Stomach (tissue), 9 donors: ENCODE measurements around the gene ZNF317. TPM values are rescaled to one million over a fixed set of nuclear protein-coding genes. Genes with fewer than 3 reads are reported as not detected.

Experiments used
- DNase-seq, 2 donors: peaks; one replicate each; pipeline versions ENCODE4 v3.0.0 to v3.0.0-alpha.2; 2013 to 2019
- H3K27ac ChIP-seq, 5 donors: fragments of 200-600 bp in 4 of 5; sonication (generic) in 4 of 5; one replicate each; pipeline ENCODE4 v1.5.1; 2013 to 2019; ENCODE audit warnings: mild to moderate bottlenecking in 1 of 5, moderate library complexity in 1 of 5
- H3K27me3 ChIP-seq, 3 donors: fragments of 200-600 bp; sonication (generic); one replicate each; pipeline ENCODE4 v1.5.1; 2017 to 2019; ENCODE audit warnings: mixed run types in 1 of 3
- H3K36me3 ChIP-seq, 4 donors: fragments of 200-600 bp; sonication (generic); 1 replicate in 3 of 4; 2 replicates in 1 of 4; pipeline ENCODE4 v1.5.1; 2016 to 2019
- H3K4me1 ChIP-seq, 4 donors: fragments of 200-600 bp; sonication (generic); one replicate each; pipeline ENCODE4 v1.5.1; 2016 to 2019
- H3K4me3 ChIP-seq, 4 donors: fragments of 200-600 bp; sonication (generic) in 3 of 4; one replicate each; pipeline ENCODE4 v1.5.1; 2016 to 2019; ENCODE audit warnings: mild to moderate bottlenecking in 1 of 4
- H3K9me3 ChIP-seq, 4 donors: fragments of 200-600 bp; sonication (generic); one replicate each; pipeline ENCODE4 v1.5.1; 2016 to 2019
- CTCF ChIP-seq, 7 experiments: fragments of 450-650 bp in 4 of 7; fragments of 200-600 bp in 3 of 7; sonication (generic) in 3 of 7; IDR thresholded peaks; one replicate each; pipeline ENCODE4 v1.5.1; 2016 to 2019; ENCODE audit warnings: antibody characterized with exemption in 7 of 7, control low read depth in 2 of 7, mild to moderate bottlenecking in 1 of 7
- EP300 ChIP-seq: sonication (generic); formaldehyde crosslinking; IDR thresholded peaks from one replicate; pipeline ENCODE4 v1.6.1; 2017; ENCODE audit warnings: antibody characterized with exemption
- POLR2A ChIP-seq, 4 donors: fragments of 450-650 bp; IDR thresholded peaks; one replicate each; pipeline ENCODE4 v1.6.1; 2016; ENCODE audit warnings: antibody characterized with exemption in 4 of 4, control low read depth in 2 of 4, mild to moderate bottlenecking in 1 of 4, moderate library complexity in 1 of 4
- POLR2AphosphoS5 ChIP-seq, 3 donors: sonication (generic); formaldehyde crosslinking; IDR thresholded peaks; one replicate each; pipeline ENCODE4 v1.6.1; 2016; ENCODE audit warnings: antibody characterized with exemption in 3 of 3
- WGBS, 5 donors: extraction: QIAGEN DNeasy Blood & Tissue Kit in 3 of 5; methylation state at CpG; one replicate each; pipeline versions ENCODE4 v1.1.5 to v1.1.7; 2013 to 2018; 5-methylcytosine and 5-hydroxymethylcytosine counted together
- intact Hi-C: fragments of 100-400 bp; cut with DNase I; formaldehyde crosslinking; loops from one replicate; pipeline ENCODE4 v1.15.1; 2023; ENCODE audit warnings: low total_unique reads
- polyA plus RNA-seq, 3 donors: library from polyadenylated mRNA; stranded (reverse); fragments of 200-250 nt; gene quantifications; one replicate each; pipeline ENCODE4 v1.2.3, GENCODE V29; 2013
- total RNA-seq, 5 donors: library from RNA; depleted of rRNA; stranded (reverse); fragments of >200 nt; gene quantifications; one replicate each; pipeline versions ENCODE4 v1.1.0 to v1.2.3, GENCODE V29; 2014 to 2016
- donor health status: healthy with polysubstance abuse.
- donor health status: Bipolar disorder and iron deficiency.
- donor health status: healthy.

ZNF317 gene
- total and polyA plus RNA-seq, 8 donors = 17.8 to 33.6 (median 24.4) TPM

- H3K9me3 ChIP-seq = peaks cover 5 to 90% (median 60%) of the 10 kb centered on the region in 4 donors
- TF ChIP-seq POLR2AphosphoS5 (IDR thresholded peaks at IDR 0.05) = no peak
- no peak for TF ChIP-seq CTCF (IDR thresholded peaks at IDR 0.05)
- TF ChIP-seq EP300 = no peak
- TF ChIP-seq POLR2A (IDR thresholded peaks at IDR 0.05) = no peak
- no peak overlapping the region for H3K27ac ChIP-seq
- no peaks in the 10 kb centered on the region for H3K27me3 ChIP-seq
- H3K4me1 ChIP-seq = no peaks in the 10 kb centered on the region
- WGBS, 5 donors = 87 to 100% (median 98%) methylated on average over 4 of the region's 4 CpGs
- no peak overlapping the region for H3K4me3 ChIP-seq
- intact Hi-C loops = no loop called here
- peaks cover 44 to 89% (median 82%) of the 10 kb centered on the region in 4 donors for H3K36me3 ChIP-seq
- no peak for DNase-seq
These were observed 15.4 kb downstream of the ZNF317 start for GRCh38 chr19:9155591-9155990.

GRCh38 chr19:9156304-9156703 is 16.1 kb downstream of the ZNF317 start:
- no peak overlapping the region for H3K4me3 ChIP-seq
- intact Hi-C loops = no loop called here
- no peaks in the 10 kb centered on the region for H3K4me1 ChIP-seq
- peaks cover 9 to 93% (median 64%) of the 10 kb centered on the region in 4 donors for H3K9me3 ChIP-seq
- no peaks in the 10 kb centered on the region for H3K27me3 ChIP-seq
- H3K36me3 ChIP-seq = peaks cover 51 to 96% (median 87%) of the 10 kb centered on the region in 4 donors
- TF ChIP-seq POLR2A (IDR thresholded peaks at IDR 0.05) (no peak), EP300 (no peak), POLR2AphosphoS5 (IDR thresholded peaks at IDR 0.05) (no peak), CTCF (IDR thresholded peaks at IDR 0.05) (no peak)
- H3K27ac ChIP-seq = no peak overlapping the region
- WGBS, 5 donors = 85 to 94% (median 92%) methylated on average over 1 of the region's 1 CpG
- no peak for DNase-seq

- Histone ChIP-seq H3K27ac (no peak overlapping the region), H3K36me3 (peaks cover 70 to 100% (median 99%) of the 10 kb centered on the region in 4 donors), H3K27me3 (no peaks in the 10 kb centered on the region), H3K4me1 (no peaks in the 10 kb centered on the region), H3K4me3 (no peak overlapping the region), H3K9me3 (peaks cover 11 to 88% (median 61%) of the 10 kb centered on the region in 4 donors)
- 98 to 100% (median 98%) methylated on average over 13 of the region's 13 CpGs for WGBS, 5 donors
- intact Hi-C loops = no loop called here
- no peak for TF ChIP-seq POLR2A (IDR thresholded peaks at IDR 0.05)
- TF ChIP-seq EP300 = no peak
- TF ChIP-seq POLR2AphosphoS5 (IDR thresholded peaks at IDR 0.05) = no peak
- no peak for TF ChIP-seq CTCF (IDR thresholded peaks at IDR 0.05)
- no peak for DNase-seq
These were observed 19.7 kb downstream of the ZNF317 start for GRCh38 chr19:9159891-9160290.

- Histone ChIP-seq H3K36me3 (peaks cover 69 to 100% (median 98%) of the 10 kb centered on the region in 4 donors), H3K27ac (no peak overlapping the region), H3K27me3 (no peaks in the 10 kb centered on the region), H3K4me1 (no peaks in the 10 kb centered on the region), H3K9me3 (peaks cover 7 to 78% (median 47%) of the 10 kb centered on the region in 4 donors), H3K4me3 (no peak overlapping the region)
- no peak for DNase-seq
- WGBS, 5 donors = 94 to 99% (median 98%) methylated on average over 12 of the region's 12 CpGs
- TF ChIP-seq POLR2AphosphoS5 (IDR thresholded peaks at IDR 0.05) (no peak), POLR2A (IDR thresholded peaks at IDR 0.05) (no peak), CTCF (IDR thresholded peaks at IDR 0.05) (no peak), EP300 (no peak)
- intact Hi-C loops = no loop called here
These were observed 21.2 kb downstream of the ZNF317 start for GRCh38 chr19:9161427-9161826.
